RWPE2 (cell line): ENCODE results near the gene AKAP13.

ENCODE experiments used
- ATAC-seq: fragments of 200-7000 bp; cut with Tn5 transposase; 3 replicates; pipeline ENCODE4 v1.9.1; 2021; ENCODE audit warnings: low read depth
- DNase-seq: peaks from one replicate; pipeline ENCODE4 v3.0.0-alpha.2; 2020; ENCODE audit warnings: low spot score
- H3K27ac ChIP-seq: fragments of 450-650 bp; 2 replicates; pipeline ENCODE4 v1.5.1; 2017; ENCODE audit warnings: mild to moderate bottlenecking; ENCODE audit not compliant: poor library complexity, severe bottlenecking
- H3K27me3 ChIP-seq: fragments of 250-450 bp; sonication (Bioruptor Pico); 2 replicates; pipeline ENCODE4 v1.5.1; 2021; ENCODE audit warnings: mild to moderate bottlenecking, moderate library complexity; ENCODE audit not compliant: insufficient read depth, poor library complexity, severe bottlenecking
- H3K36me3 ChIP-seq: fragments of 250-450 bp; sonication (Bioruptor Pico); 2 replicates; pipeline ENCODE4 v1.5.1; 2020; ENCODE audit warnings: low read depth, mild to moderate bottlenecking, moderate library complexity
- H3K4me1 ChIP-seq: fragments of 250-450 bp; sonication (Bioruptor Pico); 2 replicates; pipeline ENCODE4 v1.5.1; 2021; ENCODE audit warnings: mild to moderate bottlenecking, moderate library complexity; ENCODE audit not compliant: insufficient read depth, poor library complexity, severe bottlenecking
- H3K4me3 ChIP-seq: fragments of 250-450 bp; sonication (Bioruptor Pico); 2 replicates; pipeline ENCODE4 v1.5.1; 2021; ENCODE audit warnings: mild to moderate bottlenecking, moderate library complexity; ENCODE audit not compliant: severe bottlenecking
- H3K9me3 ChIP-seq: fragments of 250-450 bp; sonication (Bioruptor Pico); 2 replicates; pipeline ENCODE4 v1.5.1; 2021; ENCODE audit warnings: mild to moderate bottlenecking, moderate library complexity; ENCODE audit not compliant: severe bottlenecking
- TF ChIP-seq, protein P1 (sequence below): fragments of 450-650 bp; IDR thresholded peaks from one replicate; pipeline ENCODE4 v1.5.1; 2017; ENCODE audit warnings: mild to moderate bottlenecking, moderate library complexity; ENCODE audit not compliant: poor library complexity, severe bottlenecking

Gene AKAP13

DNA sequence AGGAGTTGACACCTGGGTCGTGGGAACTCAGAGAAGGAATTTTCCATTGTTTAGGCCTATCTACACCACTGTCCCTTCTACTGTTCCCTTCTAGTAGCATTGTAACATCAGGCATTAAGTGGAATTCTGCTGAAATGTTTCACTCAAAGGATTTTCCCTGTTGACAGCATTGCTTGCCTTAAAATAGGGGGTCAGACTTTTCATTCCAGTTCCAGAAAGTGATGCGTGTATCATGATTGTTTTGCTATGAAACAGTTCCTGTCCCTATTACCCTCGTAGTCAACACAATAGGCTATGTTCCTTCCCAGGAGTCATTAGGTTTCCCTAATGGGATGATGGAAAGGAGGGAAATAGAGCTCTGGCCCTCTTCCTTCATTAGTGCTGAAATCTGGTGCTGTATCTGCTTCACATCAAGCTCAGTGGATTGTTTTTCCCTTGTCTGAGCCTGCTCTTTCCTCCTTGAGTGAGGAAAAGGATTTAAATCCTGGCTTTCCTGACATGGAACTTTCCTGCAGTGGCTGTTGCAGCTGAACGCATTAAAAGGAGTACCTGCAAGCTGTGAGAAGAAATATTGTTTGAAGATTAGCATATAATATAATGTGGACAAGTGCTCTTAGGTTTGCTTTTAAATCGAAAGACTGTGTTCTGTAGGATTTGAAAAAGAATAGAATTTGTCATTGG lies 218.5 kb downstream of the AKAP13 start:
- ATAC-seq (no peak), DNase-seq (no peak)
- Histone ChIP-seq H3K36me3 (peaks cover 9% of the 10 kb centered on the region; the same call in 1 of the 2 replicates), H3K27me3 (no peaks in the 10 kb centered on the region), H3K9me3 (no peaks in the 10 kb centered on the region), H3K4me1 (no peaks in the 10 kb centered on the region), H3K4me3 (no peak overlapping the region), H3K27ac (no peak overlapping the region)
- TF ChIP-seq, protein P1, sequence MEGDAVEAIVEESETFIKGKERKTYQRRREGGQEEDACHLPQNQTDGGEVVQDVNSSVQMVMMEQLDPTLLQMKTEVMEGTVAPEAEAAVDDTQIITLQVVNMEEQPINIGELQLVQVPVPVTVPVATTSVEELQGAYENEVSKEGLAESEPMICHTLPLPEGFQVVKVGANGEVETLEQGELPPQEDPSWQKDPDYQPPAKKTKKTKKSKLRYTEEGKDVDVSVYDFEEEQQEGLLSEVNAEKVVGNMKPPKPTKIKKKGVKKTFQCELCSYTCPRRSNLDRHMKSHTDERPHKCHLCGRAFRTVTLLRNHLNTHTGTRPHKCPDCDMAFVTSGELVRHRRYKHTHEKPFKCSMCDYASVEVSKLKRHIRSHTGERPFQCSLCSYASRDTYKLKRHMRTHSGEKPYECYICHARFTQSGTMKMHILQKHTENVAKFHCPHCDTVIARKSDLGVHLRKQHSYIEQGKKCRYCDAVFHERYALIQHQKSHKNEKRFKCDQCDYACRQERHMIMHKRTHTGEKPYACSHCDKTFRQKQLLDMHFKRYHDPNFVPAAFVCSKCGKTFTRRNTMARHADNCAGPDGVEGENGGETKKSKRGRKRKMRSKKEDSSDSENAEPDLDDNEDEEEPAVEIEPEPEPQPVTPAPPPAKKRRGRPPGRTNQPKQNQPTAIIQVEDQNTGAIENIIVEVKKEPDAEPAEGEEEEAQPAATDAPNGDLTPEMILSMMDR, result no peak

DNA sequence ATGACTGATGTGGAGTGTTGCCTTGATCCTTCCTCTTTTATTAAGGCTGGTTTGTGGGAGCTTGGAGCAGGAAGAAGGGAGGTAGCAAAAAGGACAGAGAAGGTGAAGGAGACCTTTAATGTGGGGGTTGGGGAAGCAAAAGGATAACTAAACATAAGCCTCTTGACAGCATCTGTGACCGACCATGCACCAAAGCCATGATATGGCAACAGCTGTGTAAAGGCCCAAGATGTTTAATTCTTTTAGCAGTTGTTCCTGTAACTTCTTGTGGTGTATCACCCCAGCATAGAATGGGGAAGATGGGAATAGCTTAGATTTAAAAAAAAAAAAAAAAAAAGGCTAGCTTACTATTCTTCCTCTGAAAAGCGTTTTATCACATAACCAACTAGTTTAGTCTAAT lies 219.6 kb downstream of the AKAP13 start:
- TF ChIP-seq, protein P1, result no peak
- Histone ChIP-seq H3K9me3 (no peaks in the 10 kb centered on the region), H3K36me3 (peaks cover 5% of the 10 kb centered on the region; the same call in 1 of the 2 replicates), H3K27me3 (no peaks in the 10 kb centered on the region), H3K27ac (no peak overlapping the region), H3K4me1 (no peaks in the 10 kb centered on the region), H3K4me3 (no peak overlapping the region)
- DNase-seq, result no peak
- no peak for ATAC-seq

DNA sequence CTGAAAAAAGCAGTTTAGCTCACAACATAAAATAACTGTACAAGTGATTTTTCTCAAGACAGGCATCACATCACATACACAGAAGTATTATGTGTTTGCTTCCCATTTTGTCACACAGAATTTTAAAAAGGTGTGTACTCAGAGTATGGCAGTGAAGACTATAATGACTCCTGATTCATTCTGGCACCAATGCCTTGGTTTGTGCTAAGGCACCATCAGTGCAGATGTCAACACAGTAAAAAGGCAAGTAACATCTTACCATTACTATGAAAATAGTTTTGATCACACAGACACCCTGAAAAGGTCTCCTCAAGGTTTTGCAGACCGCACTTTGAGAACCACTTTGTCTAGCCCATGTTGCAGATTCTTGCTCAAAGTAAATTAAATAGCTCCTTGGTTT lies 222.8 kb downstream of the AKAP13 start:
- H3K36me3 ChIP-seq, result no peaks in the 10 kb centered on the region
- no peak for ATAC-seq

DNA sequence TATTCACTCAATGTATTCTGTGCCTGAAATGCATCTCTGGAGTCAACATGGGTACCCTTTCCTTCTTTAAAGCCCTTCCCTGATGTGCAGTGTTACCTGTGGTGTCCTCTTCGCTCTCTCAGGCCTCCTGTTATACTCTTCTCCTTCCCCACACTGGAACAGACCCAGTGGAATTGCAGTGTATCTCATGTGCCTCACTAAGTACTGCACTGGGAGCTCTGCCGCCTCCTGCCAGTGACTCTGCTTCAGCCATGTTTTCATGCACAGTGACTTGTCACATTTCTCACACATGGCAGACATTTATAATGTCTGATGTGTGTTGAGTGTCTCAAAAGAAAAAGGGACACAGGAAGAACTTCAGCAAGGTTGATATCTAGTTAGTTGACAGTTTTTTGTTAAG lies 223.3 kb downstream of the AKAP13 start:
- Histone ChIP-seq H3K27ac (no peak overlapping the region), H3K36me3 (no peaks in the 10 kb centered on the region), H3K4me3 (no peak overlapping the region), H3K4me1 (peaks cover 21% of the 10 kb centered on the region), H3K27me3 (no peaks in the 10 kb centered on the region), H3K9me3 (no peaks in the 10 kb centered on the region)
- no peak for ATAC-seq
- TF ChIP-seq, protein P1, result no peak
- no peak for DNase-seq

More for the DNA sequence above, 222.8 kb downstream of the AKAP13 start:
- TF ChIP-seq, protein P1, result no peak
- no peak for DNase-seq
- H3K4me1 ChIP-seq, result peaks cover 18% of the 10 kb centered on the region
- no peak overlapping the region for H3K27ac ChIP-seq
- H3K4me3 ChIP-seq, result no peak overlapping the region
- H3K9me3 ChIP-seq, result no peaks in the 10 kb centered on the region
- no peaks in the 10 kb centered on the region for H3K27me3 ChIP-seq

DNA sequence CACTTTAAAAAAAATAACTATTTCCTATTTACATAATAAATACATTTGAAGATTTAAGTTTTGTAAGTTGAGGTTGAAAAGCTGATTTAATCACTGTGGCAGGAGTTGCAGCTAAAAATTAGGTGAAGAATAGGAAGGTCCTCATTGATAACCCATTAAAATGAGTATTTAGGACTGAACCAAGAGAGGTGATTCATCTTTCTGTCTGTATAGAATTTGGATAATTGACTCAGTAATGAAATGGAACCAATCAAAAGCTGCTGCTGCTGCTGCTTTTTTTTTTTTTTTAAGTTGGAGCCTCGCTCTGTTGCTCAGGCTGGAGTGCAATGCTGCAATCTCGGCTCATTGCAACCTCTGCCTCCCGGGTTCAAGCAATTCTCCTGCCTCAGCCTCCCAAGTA lies 223.8 kb downstream of the AKAP13 start:
- H3K4me3 ChIP-seq, result no peak overlapping the region
- no peaks in the 10 kb centered on the region for H3K9me3 ChIP-seq
- H3K4me1 ChIP-seq, result peaks cover 21% of the 10 kb centered on the region
- ATAC-seq (no peak), DNase-seq (no peak)
- no peaks in the 10 kb centered on the region for H3K36me3 ChIP-seq
- no peaks in the 10 kb centered on the region for H3K27me3 ChIP-seq
- TF ChIP-seq, protein P1, result no peak
- no peak overlapping the region for H3K27ac ChIP-seq
